K562 (cell line): ENCODE data around the gene ZNF260. TPM values are rescaled to one million over a fixed set of nuclear protein-coding genes. Genes with fewer than 3 reads are reported as not detected.

ENCODE experiments used
- CBFB ChIP-seq: sonication (generic); formaldehyde crosslinking; IDR thresholded peaks from 2 replicates; pipeline ENCODE4 v1.4.0; 2020; ENCODE audit warnings: mild to moderate bottlenecking, missing genetic modification reagents
- EP300 ChIP-seq: IDR thresholded peaks from 2 replicates; pipeline ENCODE4 v1.6.1; 2012; ENCODE audit warnings: low read length, improper control_type of control experiment
- GABPB1 ChIP-seq: sonication (generic); formaldehyde crosslinking; IDR thresholded peaks from 2 replicates; pipeline ENCODE4 v1.8.0; 2022; ENCODE audit warnings: mild to moderate bottlenecking, missing genetic modification reagents
- HDAC1 ChIP-seq, 2 experiments: fragments of 450-650 bp; IDR thresholded peaks; 2 replicates each; pipeline ENCODE4 v1.6.1; 2016 to 2017; ENCODE audit warnings: inconsistent platforms in 1 of 2, mild to moderate bottlenecking in 1 of 2, moderate library complexity in 1 of 2
- JUN ChIP-seq, 2 experiments: sonication (generic) in 1 of 2; formaldehyde crosslinking in 1 of 2; IDR thresholded peaks; 2 replicates each; pipeline versions ENCODE4 v1.6.1 to v1.8.0; 2012 to 2022; ENCODE audit warnings: borderline replicate concordance in 2 of 2, mild to moderate bottlenecking in 2 of 2, improper control_type of control experiment in 1 of 2, low read depth in 1 of 2, low read length in 1 of 2, missing genetic modification reagents in 1 of 2
- KLF6 ChIP-seq: fragments of 250-450 bp; sonication (Bioruptor Pico); IDR thresholded peaks from 2 replicates; pipeline ENCODE4 v1.4.0; 2020; ENCODE audit warnings: mild to moderate bottlenecking, moderate library complexity, borderline replicate concordance
- RFX1 ChIP-seq: fragments of 450-650 bp; IDR thresholded peaks from 2 replicates; pipeline ENCODE4 v1.6.1; 2016; ENCODE audit warnings: mild to moderate bottlenecking, moderate library complexity
- RHOXF2B ChIP-seq: fragments of 250-450 bp; sonication (Bioruptor Pico); conservative IDR thresholded peaks from 2 replicates; pipeline ENCODE4 v1.5.1; 2021
- RUNX1 ChIP-seq: sonication (generic); IDR thresholded peaks from 2 replicates; pipeline ENCODE4 v1.6.1; 2016; ENCODE audit warnings: antibody characterized with exemption, low read depth
- TFAM ChIP-seq: fragments of 250-450 bp; sonication (Bioruptor Pico); conservative IDR thresholded peaks from 2 replicates; pipeline ENCODE4 v1.5.0; 2021; ENCODE audit warnings: mild to moderate bottlenecking, moderate library complexity
- YY1 ChIP-seq, 3 experiments: IDR thresholded peaks; 2 replicates each; pipeline ENCODE4 v1.6.1; 2011; ENCODE audit warnings: low read length in 2 of 3, mild to moderate bottlenecking in 2 of 3, moderate library complexity in 2 of 3, borderline replicate concordance in 1 of 3, control low read depth in 1 of 3, low read depth in 1 of 3; ENCODE audit not compliant: insufficient read depth in 3 of 3, insufficient replicate concordance in 2 of 3, control insufficient read depth in 1 of 3, insufficient read length in 1 of 3; ENCODE audit errors: extremely low read depth in 1 of 3
- ZNF830 ChIP-seq: fragments of 250-450 bp; sonication (Bioruptor Pico); IDR thresholded peaks from 2 replicates; pipeline ENCODE4 v1.5.0; 2021; ENCODE audit warnings: mild to moderate bottlenecking
- polyA plus RNA-seq, 8 experiments: library from polyadenylated mRNA; depleted of rRNA in 4 of 8; stranded (reverse) in 5 of 8; unstranded in 3 of 8; fragments of >200 nt; fragmentation: Nextera tagmentation in 2 of 8; fragmentation: Illumina TruSeq in 1 of 8; extraction: Ambion mirVana in 2 of 8; extraction: Trizol in 1 of 8; gene quantifications; 2 replicates each; pipeline versions ENCODE4 v1.2.1 to v1.2.3, GENCODE V29; 2011 to 2014; ENCODE audit warnings: inconsistent platforms in 1 of 8, missing spikeins in 1 of 8
- total RNA-seq, 7 experiments: library from RNA; depleted of rRNA in 6 of 7; stranded (reverse); fragments of >200 nt in 6 of 7; fragmentation: Illumina TruSeq in 2 of 7; extraction: Trizol in 2 of 7; gene quantifications; 2 replicates each; pipeline versions ENCODE4 v1.2.1 to v1.2.3, GENCODE V29; 2011 to 2021; ENCODE audit warnings: low replicate concordance in 1 of 7
- TF ChIP-seq, protein P1 (sequence below), 2 experiments: fragments of 150-350 bp in 1 of 2; IDR thresholded peaks; 2 replicates each; pipeline ENCODE4 v1.6.1; 2012 to 2016; ENCODE audit warnings: low read depth in 2 of 2, low read length in 2 of 2, mild to moderate bottlenecking in 1 of 2, moderate library complexity in 1 of 2
- TF ChIP-seq, protein P2 (sequence below): fragments of 450-650 bp; IDR thresholded peaks from 2 replicates; pipeline ENCODE4 v1.6.1; 2016; ENCODE audit warnings: antibody characterized with exemption
- TF ChIP-seq, protein P3 (sequence below): sonication (generic); formaldehyde crosslinking; IDR thresholded peaks from 2 replicates; pipeline ENCODE4 v1.8.0; 2022; ENCODE audit warnings: mild to moderate bottlenecking, missing genetic modification reagents

Gene ZNF260
- total and polyA plus RNA-seq, 9 of the 15 experiments (the other 6 are each of a cell fraction or from before 2014, with no cell fraction given) = 2.6 to 16.6 (median 5.8) TPM

DNA sequence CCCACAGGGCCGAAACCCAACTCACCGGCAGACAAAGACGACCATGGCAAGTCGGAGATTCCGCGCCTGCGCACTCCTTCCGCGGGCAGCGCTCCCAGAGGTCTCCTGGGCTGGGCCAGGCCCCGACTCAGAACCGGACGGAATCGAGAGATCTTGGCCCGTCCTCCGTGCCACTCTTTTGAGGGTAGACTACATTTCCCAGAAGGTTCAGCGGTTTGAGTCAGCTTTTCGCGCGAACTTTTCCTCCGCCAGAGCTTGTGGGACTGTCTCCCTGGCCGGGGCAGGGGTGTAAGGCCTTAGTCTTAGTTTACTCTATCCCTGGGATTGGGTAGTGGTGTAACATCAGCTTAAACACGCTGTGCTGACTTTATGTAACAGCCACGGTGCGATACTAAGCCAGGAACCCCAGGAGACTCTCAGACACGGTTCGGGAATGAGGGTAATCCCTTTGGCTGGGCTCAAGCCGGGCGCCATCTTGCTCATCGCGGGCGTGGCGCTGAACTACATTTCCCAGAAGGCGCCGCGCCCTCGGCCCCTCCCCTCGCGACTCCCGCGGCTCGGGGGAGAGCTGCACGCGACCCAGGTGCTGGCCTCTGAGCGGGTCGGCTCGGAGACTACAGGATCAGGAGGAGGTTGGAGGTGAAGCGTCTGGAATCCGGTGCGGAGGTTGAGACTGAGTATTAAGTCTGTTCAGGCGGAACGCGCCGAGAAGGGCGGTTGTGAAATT, at the start of gene ZNF260 (continued):
- TF ChIP-seq, protein P1, sequence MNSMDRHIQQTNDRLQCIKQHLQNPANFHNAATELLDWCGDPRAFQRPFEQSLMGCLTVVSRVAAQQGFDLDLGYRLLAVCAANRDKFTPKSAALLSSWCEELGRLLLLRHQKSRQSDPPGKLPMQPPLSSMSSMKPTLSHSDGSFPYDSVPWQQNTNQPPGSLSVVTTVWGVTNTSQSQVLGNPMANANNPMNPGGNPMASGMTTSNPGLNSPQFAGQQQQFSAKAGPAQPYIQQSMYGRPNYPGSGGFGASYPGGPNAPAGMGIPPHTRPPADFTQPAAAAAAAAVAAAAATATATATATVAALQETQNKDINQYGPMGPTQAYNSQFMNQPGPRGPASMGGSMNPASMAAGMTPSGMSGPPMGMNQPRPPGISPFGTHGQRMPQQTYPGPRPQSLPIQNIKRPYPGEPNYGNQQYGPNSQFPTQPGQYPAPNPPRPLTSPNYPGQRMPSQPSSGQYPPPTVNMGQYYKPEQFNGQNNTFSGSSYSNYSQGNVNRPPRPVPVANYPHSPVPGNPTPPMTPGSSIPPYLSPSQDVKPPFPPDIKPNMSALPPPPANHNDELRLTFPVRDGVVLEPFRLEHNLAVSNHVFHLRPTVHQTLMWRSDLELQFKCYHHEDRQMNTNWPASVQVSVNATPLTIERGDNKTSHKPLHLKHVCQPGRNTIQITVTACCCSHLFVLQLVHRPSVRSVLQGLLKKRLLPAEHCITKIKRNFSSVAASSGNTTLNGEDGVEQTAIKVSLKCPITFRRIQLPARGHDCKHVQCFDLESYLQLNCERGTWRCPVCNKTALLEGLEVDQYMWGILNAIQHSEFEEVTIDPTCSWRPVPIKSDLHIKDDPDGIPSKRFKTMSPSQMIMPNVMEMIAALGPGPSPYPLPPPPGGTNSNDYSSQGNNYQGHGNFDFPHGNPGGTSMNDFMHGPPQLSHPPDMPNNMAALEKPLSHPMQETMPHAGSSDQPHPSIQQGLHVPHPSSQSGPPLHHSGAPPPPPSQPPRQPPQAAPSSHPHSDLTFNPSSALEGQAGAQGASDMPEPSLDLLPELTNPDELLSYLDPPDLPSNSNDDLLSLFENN (IDR thresholded peaks at IDR 0.05; ENCODE audit: low read depth in 2 of 2, low read length in 2 of 2) = no peak
- no peak for TF ChIP-seq KLF6 (CRISPR knock-in tag)
- 0 out of 2 replicates have a peak, but pooled peaks have one; percentile 20 for TF ChIP-seq ZNF830 (CRISPR knock-in tag)
- no peak for TF ChIP-seq TFAM (CRISPR knock-in tag)
- TF ChIP-seq GABPB1 (CRISPR knock-in tag) = peak; percentile 44; the same call in 1 of the 2 replicates
- TF ChIP-seq CBFB (CRISPR knock-in tag) = no peak
- TF ChIP-seq, protein P2, sequence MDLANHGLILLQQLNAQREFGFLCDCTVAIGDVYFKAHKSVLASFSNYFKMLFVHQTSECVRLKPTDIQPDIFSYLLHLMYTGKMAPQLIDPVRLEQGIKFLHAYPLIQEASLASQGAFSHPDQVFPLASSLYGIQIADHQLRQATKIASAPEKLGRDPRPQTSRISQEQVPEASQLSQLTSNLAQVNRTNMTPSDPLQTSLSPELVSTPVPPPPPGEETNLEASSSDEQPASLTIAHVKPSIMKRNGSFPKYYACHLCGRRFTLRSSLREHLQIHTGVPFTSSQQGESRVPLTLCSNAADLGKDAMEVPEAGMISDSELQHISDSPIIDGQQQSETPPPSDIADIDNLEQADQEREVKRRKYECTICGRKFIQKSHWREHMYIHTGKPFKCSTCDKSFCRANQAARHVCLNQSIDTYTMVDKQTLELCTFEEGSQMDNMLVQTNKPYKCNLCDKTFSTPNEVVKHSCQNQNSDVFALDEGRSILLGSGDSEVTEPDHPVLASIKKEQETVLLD = peak; percentile 61; the same call in 1 of the 2 replicates
- TF ChIP-seq RHOXF2B = no peak
- TF ChIP-seq EP300 = 0 out of 2 replicates have a peak, but pooled peaks have one; percentile 1
- TF ChIP-seq RFX1 = no peak
- TF ChIP-seq HDAC1 (IDR thresholded peaks at IDR 0.05) = peak in 1 of 2 experiments; percentile 75; a peak in 1 of 4 replicates
- TF ChIP-seq, protein P3, sequence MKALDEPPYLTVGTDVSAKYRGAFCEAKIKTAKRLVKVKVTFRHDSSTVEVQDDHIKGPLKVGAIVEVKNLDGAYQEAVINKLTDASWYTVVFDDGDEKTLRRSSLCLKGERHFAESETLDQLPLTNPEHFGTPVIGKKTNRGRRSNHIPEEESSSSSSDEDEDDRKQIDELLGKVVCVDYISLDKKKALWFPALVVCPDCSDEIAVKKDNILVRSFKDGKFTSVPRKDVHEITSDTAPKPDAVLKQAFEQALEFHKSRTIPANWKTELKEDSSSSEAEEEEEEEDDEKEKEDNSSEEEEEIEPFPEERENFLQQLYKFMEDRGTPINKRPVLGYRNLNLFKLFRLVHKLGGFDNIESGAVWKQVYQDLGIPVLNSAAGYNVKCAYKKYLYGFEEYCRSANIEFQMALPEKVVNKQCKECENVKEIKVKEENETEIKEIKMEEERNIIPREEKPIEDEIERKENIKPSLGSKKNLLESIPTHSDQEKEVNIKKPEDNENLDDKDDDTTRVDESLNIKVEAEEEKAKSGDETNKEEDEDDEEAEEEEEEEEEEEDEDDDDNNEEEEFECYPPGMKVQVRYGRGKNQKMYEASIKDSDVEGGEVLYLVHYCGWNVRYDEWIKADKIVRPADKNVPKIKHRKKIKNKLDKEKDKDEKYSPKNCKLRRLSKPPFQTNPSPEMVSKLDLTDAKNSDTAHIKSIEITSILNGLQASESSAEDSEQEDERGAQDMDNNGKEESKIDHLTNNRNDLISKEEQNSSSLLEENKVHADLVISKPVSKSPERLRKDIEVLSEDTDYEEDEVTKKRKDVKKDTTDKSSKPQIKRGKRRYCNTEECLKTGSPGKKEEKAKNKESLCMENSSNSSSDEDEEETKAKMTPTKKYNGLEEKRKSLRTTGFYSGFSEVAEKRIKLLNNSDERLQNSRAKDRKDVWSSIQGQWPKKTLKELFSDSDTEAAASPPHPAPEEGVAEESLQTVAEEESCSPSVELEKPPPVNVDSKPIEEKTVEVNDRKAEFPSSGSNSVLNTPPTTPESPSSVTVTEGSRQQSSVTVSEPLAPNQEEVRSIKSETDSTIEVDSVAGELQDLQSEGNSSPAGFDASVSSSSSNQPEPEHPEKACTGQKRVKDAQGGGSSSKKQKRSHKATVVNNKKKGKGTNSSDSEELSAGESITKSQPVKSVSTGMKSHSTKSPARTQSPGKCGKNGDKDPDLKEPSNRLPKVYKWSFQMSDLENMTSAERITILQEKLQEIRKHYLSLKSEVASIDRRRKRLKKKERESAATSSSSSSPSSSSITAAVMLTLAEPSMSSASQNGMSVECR (CRISPR knock-in tag) = peak; percentile 83
- no peak for TF ChIP-seq RUNX1
- peak; percentile 42; the same call in 1 of the 2 replicates for TF ChIP-seq JUN (IDR thresholded peaks at IDR 0.05; ENCODE audit: borderline replicate concordance, low read depth, low read length)
- no peak for TF ChIP-seq JUN (CRISPR knock-in tag; IDR thresholded peaks at IDR 0.05; ENCODE audit: borderline replicate concordance)
- TF ChIP-seq YY1 (IDR thresholded peaks at IDR 0.05; ENCODE audit: borderline replicate concordance in 1 of 3, control insufficient read depth in 1 of 3, extremely low read depth in 1 of 3, insufficient read depth in 3 of 3, insufficient read length in 1 of 3, insufficient replicate concordance in 2 of 3, low read depth in 1 of 3, low read length in 2 of 3) = peak; percentile 91 to 97 (median 92)
